ENCODE results near the gene SUV39H1. TPM values are rescaled to one million over a fixed set of nuclear protein-coding genes. Genes with fewer than 3 reads are reported as not detected.
"Not testable (repeated sequence)": the region's sequence is repeated elsewhere in the genome, so short reads cannot be mapped to it uniquely, and the experiment has no call there.

SUV39H1 gene
- total and polyA plus RNA-seq, 9 of the 15 experiments (the other 6 are each of a cell fraction or from before 2014, with no cell fraction given), result 4.7 to 34.7 (median 17.9) TPM

DNA sequence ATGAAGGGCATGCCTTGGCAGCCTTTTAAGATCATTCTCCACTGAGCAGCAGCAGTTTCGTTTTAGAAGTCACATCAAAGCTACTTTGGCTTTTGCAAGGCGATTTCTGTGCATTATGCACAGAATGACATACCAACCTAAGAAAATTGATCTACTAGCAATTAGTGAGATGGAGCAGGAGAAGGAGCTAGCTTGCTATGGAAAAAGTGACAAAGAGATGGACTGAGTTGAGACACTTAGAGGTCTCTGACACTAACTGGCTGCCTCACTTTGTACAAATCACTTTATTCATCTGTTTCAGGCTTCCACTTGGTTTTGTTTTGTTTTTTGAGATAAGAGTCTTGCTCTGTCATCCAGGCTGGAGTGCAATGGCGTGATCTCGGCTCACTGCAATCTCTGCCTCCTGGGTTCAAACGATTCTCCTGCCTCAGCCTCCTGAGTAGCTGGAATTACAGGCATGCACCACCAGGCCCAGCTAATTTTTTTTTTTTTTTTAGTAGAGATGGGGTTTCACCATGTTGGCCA is 44.4 kb upstream of the SUV39H1 start:
- H3K4me3 ChIP-seq; H3K9me3 ChIP-seq (replicated peaks; ENCODE audit: control insufficient read depth, insufficient read depth, low read depth, low read length); H3K9me1 ChIP-seq (ENCODE audit: control insufficient read depth, insufficient read depth, low read length); CTCF ChIA-PET (ENCODE audit: low intra/inter-chr PET ratio); H3K9ac ChIP-seq (ENCODE audit: insufficient read depth in 1 of 2, low read depth in 2 of 2, low read length in 2 of 2); H3K27me3 ChIP-seq (ENCODE audit: control insufficient read depth in 2 of 2, insufficient read depth in 2 of 2, low read length in 2 of 2); H3K79me2 ChIP-seq (ENCODE audit: control insufficient read depth, insufficient read depth, low read length); intact Hi-C loops (cut with micrococcal nuclease); H3K36me3 ChIP-seq (ENCODE audit: control insufficient read depth, insufficient read depth, low read length); H3K4me1 ChIP-seq (replicated peaks in 1 of 2; ENCODE audit: control insufficient read depth in 2 of 2, insufficient read depth in 2 of 2, low read length in 2 of 2); H3K4me2 ChIP-seq (ENCODE audit: insufficient read depth, low read length); DNase-seq (ENCODE audit: extremely low read depth in 1 of 4, low spot score in 3 of 4); in situ Hi-C loops (cut with MboI); BruUV-seq (replicated peaks); H3K27ac ChIP-seq (ENCODE audit: extremely low read depth, low read depth, low read length); H2AFZ ChIP-seq (ENCODE audit: low read depth, low read length); H4K20me1 ChIP-seq (replicated peaks; ENCODE audit: control insufficient read depth, insufficient read depth, low read length): not testable (repeated sequence)
- FAIRE-seq (peak; percentile 23), ATAC-seq (peak; percentile 31; the same call in 1 of the 3 replicates)
- POLR2A ChIA-PET, result interaction anchor here (0.6 kb wide), 1 partner anchor 20 kb away, joined by 3 read pairs; no protein-coding TSS in a partner anchor
- WGBS (ENCODE audit: insufficient coverage, low coverage, missing lambda C conversion rate), result 0% methylated on average over 4 of the region's 5 CpGs
- TF ChIP-seq NFE2 (IDR thresholded peaks at IDR 0.05; ENCODE audit: low read depth) (peak; percentile 62), MAFG (tag; conservative IDR thresholded peaks at IDR 0.05) (peak; percentile 44), CBFA2T3 (IDR thresholded peaks at IDR 0.05) (peak; percentile 81), ARID1B (IDR thresholded peaks at IDR 0.05) (peak; percentile 65), NCOR1 (IDR thresholded peaks at IDR 0.05) (0 out of 2 replicates have a peak, but pooled peaks have one; percentile 11), SOX6 (IDR thresholded peaks at IDR 0.05) (peak; percentile 57), C11orf30 (IDR thresholded peaks at IDR 0.05; ENCODE audit: low read depth) (peak; percentile 43; the same call in 1 of the 2 replicates), KDM1A (IDR thresholded peaks at IDR 0.05) (peak; percentile 98), CBFA2T2 (conservative IDR thresholded peaks at IDR 0.05) (peak; percentile 54), ADNP (tag; IDR thresholded peaks at IDR 0.05) (0 out of 2 replicates have a peak, but pooled peaks have one; percentile 43), ZNF316 (IDR thresholded peaks at IDR 0.05) (0 out of 2 replicates have a peak, but pooled peaks have one; percentile 27), HDAC1 (IDR thresholded peaks at IDR 0.05) (peak in 1 of 2 experiments; percentile 95; a peak in 2 of 4 replicates), RCOR1 (IDR thresholded peaks at IDR 0.05; ENCODE audit: borderline replicate concordance in 1 of 2, low read depth in 2 of 2, low read length in 2 of 2) (peak in 1 of 2 experiments; percentile 74; a peak in 2 of 4 replicates), DPF2 (IDR thresholded peaks at IDR 0.05) (peak; percentile 44; the same call in 1 of the 2 replicates), HDAC2 (IDR thresholded peaks at IDR 0.05) (peak; percentile 96), TAL1 (IDR thresholded peaks at IDR 0.05) (peak; percentile 52; the same call in 1 of the 2 replicates), SMARCA4 (IDR thresholded peaks at IDR 0.05) (peak; percentile 26; the same call in 1 of the 2 replicates)
- TF ChIP-seq, protein P1, sequence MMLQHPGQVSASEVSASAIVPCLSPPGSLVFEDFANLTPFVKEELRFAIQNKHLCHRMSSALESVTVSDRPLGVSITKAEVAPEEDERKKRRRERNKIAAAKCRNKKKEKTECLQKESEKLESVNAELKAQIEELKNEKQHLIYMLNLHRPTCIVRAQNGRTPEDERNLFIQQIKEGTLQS (IDR thresholded peaks at IDR 0.05), result peak; percentile 11; the same call in 1 of the 2 replicates
- TF ChIP-seq, protein P1 (CRISPR knock-in tag; conservative IDR thresholded peaks at IDR 0.05), result not testable (repeated sequence)
- TF ChIP-seq, protein P2, sequence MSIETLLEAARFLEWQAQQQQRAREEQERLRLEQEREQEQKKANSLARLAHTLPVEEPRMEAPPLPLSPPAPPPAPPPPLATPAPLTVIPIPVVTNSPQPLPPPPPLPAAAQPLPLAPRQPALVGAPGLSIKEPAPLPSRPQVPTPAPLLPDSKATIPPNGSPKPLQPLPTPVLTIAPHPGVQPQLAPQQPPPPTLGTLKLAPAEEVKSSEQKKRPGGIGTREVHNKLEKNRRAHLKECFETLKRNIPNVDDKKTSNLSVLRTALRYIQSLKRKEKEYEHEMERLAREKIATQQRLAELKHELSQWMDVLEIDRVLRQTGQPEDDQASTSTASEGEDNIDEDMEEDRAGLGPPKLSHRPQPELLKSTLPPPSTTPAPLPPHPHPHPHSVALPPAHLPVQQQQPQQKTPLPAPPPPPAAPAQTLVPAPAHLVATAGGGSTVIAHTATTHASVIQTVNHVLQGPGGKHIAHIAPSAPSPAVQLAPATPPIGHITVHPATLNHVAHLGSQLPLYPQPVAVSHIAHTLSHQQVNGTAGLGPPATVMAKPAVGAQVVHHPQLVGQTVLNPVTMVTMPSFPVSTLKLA (conservative IDR thresholded peaks at IDR 0.05), result peak in 1 of 2 experiments; percentile 45; a peak in 2 of 4 replicates

All from K562 (cell line).